ENCODE measurements around the gene SCUBE3. TPM values are rescaled to one million over a fixed set of nuclear protein-coding genes. Genes with fewer than 3 reads are reported as not detected.

SCUBE3 gene
- 8.9 and 9.3 TPM in 2 replicates for polyA plus RNA-seq (2013)

GRCh38 chr6:35213824-35214756 is at the start of gene SCUBE3:
Gene SCUBE3 (plus strand): TSS chr6:35213956. CDS start chr6:35214419, 463 bp downstream.
- peak within 1 kb of the TSS; percentile 79 for H4K91ac ChIP-seq (ENCODE audit: low read depth, low read length)
- no peak within 1 kb of the TSS for H2AK5ac ChIP-seq (ENCODE audit: low read length)
- peaks cover 8% of the 10 kb centered on the region for H3K27me3 ChIP-seq (ENCODE audit: insufficient read depth, low read length)
- peak within 1 kb of the TSS; percentile 72 for H3K14ac ChIP-seq (ENCODE audit: low read length)
- peak within 1 kb of the TSS; percentile 85 for H3K4me2 ChIP-seq (ENCODE audit: low read length)
- H2BK5ac ChIP-seq (ENCODE audit: low read depth, low read length, poor library complexity), result no peak within 1 kb of the TSS
- peak within 1 kb of the TSS; percentile 77 for H3K4me3 ChIP-seq (ENCODE audit: low read depth, low read length)
- H3K79me1 ChIP-seq (ENCODE audit: low read length), result peaks cover 18% of the 10 kb centered on the region
- H3K27ac ChIP-seq (ENCODE audit: low read depth, low read length), result peak within 1 kb of the TSS; percentile 32
- peak within 1 kb of the TSS; percentile 50 for H2BK12ac ChIP-seq (ENCODE audit: low read length)
- no CpG with 5 or more reads among the region's 89 CpGs for WGBS (ENCODE audit: extremely low coverage, insufficient coverage, insufficient read length)
- DNase-seq, result peak in 1 of 2 donors; percentile 52
- peak within 1 kb of the TSS; percentile 57 for H3K9ac ChIP-seq (ENCODE audit: low read length)
- peak within 1 kb of the TSS; percentile 63 for H4K8ac ChIP-seq (ENCODE audit: low read depth, low read length)
- H2BK120ac ChIP-seq (ENCODE audit: insufficient read depth, low read length, poor library complexity), result peak within 1 kb of the TSS; percentile 74
- H4K12ac ChIP-seq (ENCODE audit: low read depth, low read length), result peak within 1 kb of the TSS; percentile 6
- H3K9me3 ChIP-seq (ENCODE audit: insufficient read depth, low read depth, low read length), result no peaks in the 10 kb centered on the region
- H3K23ac ChIP-seq (ENCODE audit: low read length), result no peak within 1 kb of the TSS
- peaks cover 2% of the 10 kb centered on the region for H3K79me2 ChIP-seq (ENCODE audit: control insufficient read depth, insufficient read depth, low read length, poor library complexity)
- peak within 1 kb of the TSS; percentile 67 for H3K18ac ChIP-seq (ENCODE audit: low read length)
- peaks cover 35 to 43% of the 10 kb centered on the region in 2 experiments for H3K4me1 ChIP-seq (ENCODE audit: control insufficient read depth in 1 of 2, insufficient read depth in 2 of 2, low read length in 2 of 2)
- H3K4ac ChIP-seq (ENCODE audit: low read depth, low read length), result peak within 1 kb of the TSS; percentile 31
- peak within 1 kb of the TSS; percentile 50 for H2AFZ ChIP-seq (ENCODE audit: insufficient read depth, low read length, poor library complexity)
- no peaks in the 10 kb centered on the region for H3K36me3 ChIP-seq (ENCODE audit: control insufficient read depth in 1 of 2, insufficient read depth in 2 of 2, low read length in 2 of 2)

GRCh38 chr6:35164277-35164676 is 49.5 kb upstream of the SCUBE3 start:
- Histone ChIP-seq H3K9ac (ENCODE audit: low read length) (no peak overlapping the region), H3K23ac (ENCODE audit: low read length) (no peak overlapping the region), H4K8ac (ENCODE audit: low read depth, low read length) (no peak overlapping the region), H4K91ac (ENCODE audit: low read depth, low read length) (no peak overlapping the region), H2AFZ (ENCODE audit: insufficient read depth, low read length, poor library complexity) (no peak overlapping the region), H2BK5ac (ENCODE audit: low read depth, low read length, poor library complexity) (no peak overlapping the region), H3K79me1 (ENCODE audit: low read length) (no peaks in the 10 kb centered on the region), H3K4me3 (ENCODE audit: low read depth, low read length) (no peak overlapping the region), H2BK120ac (ENCODE audit: insufficient read depth, low read length, poor library complexity) (no peak overlapping the region), H3K36me3 (ENCODE audit: control insufficient read depth in 1 of 2, insufficient read depth in 2 of 2, low read length in 2 of 2) (no peaks in the 10 kb centered on the region), H3K4me1 (ENCODE audit: control insufficient read depth in 1 of 2, insufficient read depth in 2 of 2, low read length in 2 of 2) (no peaks in the 10 kb centered on the region), H3K9me3 (ENCODE audit: insufficient read depth, low read depth, low read length) (peaks cover under 1% of the 10 kb centered on the region), H4K12ac (ENCODE audit: low read depth, low read length) (no peak overlapping the region), H2BK12ac (ENCODE audit: low read length) (no peak overlapping the region), H3K18ac (ENCODE audit: low read length) (no peak overlapping the region), H3K4ac (ENCODE audit: low read depth, low read length) (no peak overlapping the region), H2AK5ac (ENCODE audit: low read length) (no peak overlapping the region), H3K14ac (ENCODE audit: low read length) (no peak overlapping the region), H3K79me2 (ENCODE audit: control insufficient read depth, insufficient read depth, low read length, poor library complexity) (no peaks in the 10 kb centered on the region), H3K27ac (ENCODE audit: low read depth, low read length) (no peak overlapping the region), H3K4me2 (ENCODE audit: low read length) (no peak overlapping the region), H3K27me3 (ENCODE audit: insufficient read depth, low read length) (no peaks in the 10 kb centered on the region)
- no peak for DNase-seq
- 100% methylated on average over 1 of the region's 6 CpGs for WGBS (ENCODE audit: extremely low coverage, insufficient coverage, insufficient read length)

GRCh38 chr6:35164868-35165267 is 48.9 kb upstream of the SCUBE3 start:
- no peak overlapping the region for H2AFZ ChIP-seq (ENCODE audit: insufficient read depth, low read length, poor library complexity)
- H2BK12ac ChIP-seq (ENCODE audit: low read length), result no peak overlapping the region
- H3K79me1 ChIP-seq (ENCODE audit: low read length), result no peaks in the 10 kb centered on the region
- no peaks in the 10 kb centered on the region for H3K4me1 ChIP-seq (ENCODE audit: control insufficient read depth in 1 of 2, insufficient read depth in 2 of 2, low read length in 2 of 2)
- H3K9me3 ChIP-seq (ENCODE audit: insufficient read depth, low read depth, low read length), result peaks cover 3% of the 10 kb centered on the region
- no peak overlapping the region for H3K27ac ChIP-seq (ENCODE audit: low read depth, low read length)
- H3K14ac ChIP-seq (ENCODE audit: low read length), result no peak overlapping the region
- H4K12ac ChIP-seq (ENCODE audit: low read depth, low read length), result no peak overlapping the region
- H3K4me3 ChIP-seq (ENCODE audit: low read depth, low read length), result no peak overlapping the region
- H3K18ac ChIP-seq (ENCODE audit: low read length), result no peak overlapping the region
- H2AK5ac ChIP-seq (ENCODE audit: low read length), result no peak overlapping the region
- no peak overlapping the region for H4K8ac ChIP-seq (ENCODE audit: low read depth, low read length)
- H3K4ac ChIP-seq (ENCODE audit: low read depth, low read length), result no peak overlapping the region
- no peak overlapping the region for H3K9ac ChIP-seq (ENCODE audit: low read length)
- no peak overlapping the region for H4K91ac ChIP-seq (ENCODE audit: low read depth, low read length)
- no peak overlapping the region for H3K23ac ChIP-seq (ENCODE audit: low read length)
- H3K79me2 ChIP-seq (ENCODE audit: control insufficient read depth, insufficient read depth, low read length, poor library complexity), result no peaks in the 10 kb centered on the region
- H3K27me3 ChIP-seq (ENCODE audit: insufficient read depth, low read length), result no peaks in the 10 kb centered on the region
- no peak overlapping the region for H3K4me2 ChIP-seq (ENCODE audit: low read length)
- DNase-seq, result no peak
- WGBS (ENCODE audit: extremely low coverage, insufficient coverage, insufficient read length), result no CpG with 5 or more reads among the region's 4 CpGs
- no peak overlapping the region for H2BK5ac ChIP-seq (ENCODE audit: low read depth, low read length, poor library complexity)
- H2BK120ac ChIP-seq (ENCODE audit: insufficient read depth, low read length, poor library complexity), result no peak overlapping the region
- H3K36me3 ChIP-seq (ENCODE audit: control insufficient read depth in 1 of 2, insufficient read depth in 2 of 2, low read length in 2 of 2), result no peaks in the 10 kb centered on the region

- no peaks in the 10 kb centered on the region for H3K27me3 ChIP-seq (ENCODE audit: insufficient read depth, low read length)
- peak; percentile 45 to 66 for DNase-seq
- no peak overlapping the region for H3K18ac ChIP-seq (ENCODE audit: low read length)
- H3K79me1 ChIP-seq (ENCODE audit: low read length), result no peaks in the 10 kb centered on the region
- H2AK5ac ChIP-seq (ENCODE audit: low read length), result no peak overlapping the region
- no peak overlapping the region for H4K8ac ChIP-seq (ENCODE audit: low read depth, low read length)
- no peak overlapping the region for H2BK120ac ChIP-seq (ENCODE audit: insufficient read depth, low read length, poor library complexity)
- H3K4me2 ChIP-seq (ENCODE audit: low read length), result no peak overlapping the region
- no peak overlapping the region for H3K4me3 ChIP-seq (ENCODE audit: low read depth, low read length)
- H3K36me3 ChIP-seq (ENCODE audit: control insufficient read depth in 1 of 2, insufficient read depth in 2 of 2, low read length in 2 of 2), result no peaks in the 10 kb centered on the region
- no peak overlapping the region for H2BK5ac ChIP-seq (ENCODE audit: low read depth, low read length, poor library complexity)
- H3K23ac ChIP-seq (ENCODE audit: low read length), result no peak overlapping the region
- H3K9me3 ChIP-seq (ENCODE audit: insufficient read depth, low read depth, low read length), result peaks cover 3% of the 10 kb centered on the region
- no peaks in the 10 kb centered on the region for H3K4me1 ChIP-seq (ENCODE audit: control insufficient read depth in 1 of 2, insufficient read depth in 2 of 2, low read length in 2 of 2)
- H2BK12ac ChIP-seq (ENCODE audit: low read length), result no peak overlapping the region
- no peak overlapping the region for H3K14ac ChIP-seq (ENCODE audit: low read length)
- no peak overlapping the region for H3K27ac ChIP-seq (ENCODE audit: low read depth, low read length)
- no peak overlapping the region for H4K12ac ChIP-seq (ENCODE audit: low read depth, low read length)
- no CpG with 5 or more reads among the region's 2 CpGs for WGBS (ENCODE audit: extremely low coverage, insufficient coverage, insufficient read length)
- no peak overlapping the region for H3K9ac ChIP-seq (ENCODE audit: low read length)
- no peak overlapping the region for H2AFZ ChIP-seq (ENCODE audit: insufficient read depth, low read length, poor library complexity)
- H3K79me2 ChIP-seq (ENCODE audit: control insufficient read depth, insufficient read depth, low read length, poor library complexity), result no peaks in the 10 kb centered on the region
- H3K4ac ChIP-seq (ENCODE audit: low read depth, low read length), result no peak overlapping the region
- no peak overlapping the region for H4K91ac ChIP-seq (ENCODE audit: low read depth, low read length)
Observed at GRCh38 chr6:35165630-35166071, 48.1 kb upstream of the SCUBE3 start.

Measured in trophoblast cell (in vitro differentiated cells and primary cell).